GM12875 (cell line): ENCODE measurements around the gene ZNF664.

Experiments used
- H3K4me3 ChIP-seq: one replicate; pipeline ENCODE4 v1.5.1; 2011; ENCODE audit warnings: low read depth, low read length, control low read depth
- CTCF ChIP-seq: IDR thresholded peaks from 2 replicates; pipeline ENCODE4 v1.5.1; 2011; ENCODE audit warnings: low read depth, mild to moderate bottlenecking, control low read depth, inconsistent platforms, low read length, moderate library complexity, borderline replicate concordance; ENCODE audit not compliant: insufficient read depth

The ZNF664 gene

DNA sequence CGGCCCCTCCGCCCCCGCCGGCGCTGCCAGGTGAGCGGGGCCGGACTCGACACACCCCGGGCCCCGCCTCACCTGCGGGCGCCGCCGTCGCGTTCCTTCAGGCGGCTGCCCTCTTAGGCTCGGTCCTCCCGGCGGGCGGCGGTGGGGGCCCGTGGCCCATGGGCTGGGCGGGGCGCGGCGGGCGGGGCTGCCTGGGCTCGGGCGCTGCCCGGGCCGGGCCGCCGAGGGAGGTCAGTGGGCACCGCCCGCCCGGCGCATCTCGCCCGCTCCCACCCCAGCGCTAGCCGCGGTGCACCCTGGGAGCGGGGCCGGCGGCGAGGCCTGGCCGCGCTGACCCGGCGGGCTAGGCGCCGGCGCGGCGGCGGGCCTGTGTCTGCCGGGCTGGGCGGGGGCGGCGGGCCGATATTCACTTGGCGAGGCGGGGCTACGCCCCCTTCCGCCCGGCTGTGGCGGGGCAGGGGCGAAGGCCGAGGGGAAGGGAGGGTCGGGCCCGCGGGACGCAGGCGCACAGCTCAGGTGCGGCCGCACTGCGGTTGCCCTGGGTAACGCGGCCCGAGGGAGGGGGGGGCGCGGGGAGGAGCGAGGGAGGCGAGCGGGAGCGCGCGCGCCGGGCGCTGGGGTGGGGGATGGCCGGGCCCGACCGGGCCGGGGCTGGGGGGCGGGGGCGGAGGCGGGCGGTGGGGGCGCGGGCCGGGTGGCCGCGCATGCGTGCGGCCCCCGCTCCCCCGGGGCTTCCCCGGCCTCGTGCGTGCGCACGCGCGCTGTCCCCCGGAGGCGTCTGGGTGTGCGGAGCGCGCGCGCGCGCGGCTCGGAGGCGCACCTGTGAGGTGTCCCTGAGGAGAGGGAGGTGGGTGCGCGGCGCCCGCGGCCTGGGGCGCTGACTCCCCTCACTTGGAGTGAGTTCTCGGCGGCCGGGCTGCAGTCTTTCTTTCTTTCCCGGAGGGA lies at the start of gene ZNF664, which contains the start of gene CCDC92:
Gene ZNF664 (plus strand): TSS at position 759 of the 945 bp plus-strand sequence. CDS start 38,930 bp downstream, outside the sequence.
Gene CCDC92 (minus strand): TSS at position 375 of the 945 bp plus-strand sequence. CDS start 28,526 bp downstream, outside the sequence.
- TF ChIP-seq CTCF: peak; percentile 23; the same call in 1 of the 2 replicates
- peak within 1 kb of the TSS; percentile 84 for H3K4me3 ChIP-seq

- no peak for TF ChIP-seq CTCF
- H3K4me3 ChIP-seq: no peak overlapping the region
Measured at GRCh38 chr12:123923927-123924326, 49.1 kb upstream of the ZNF664 start.

- TF ChIP-seq CTCF: no peak
Measured at GRCh38 chr12:123924539-123924938, 48.5 kb upstream of the ZNF664 start.

GRCh38 chr12:123928274-123928865 lies 44.6 kb upstream of the ZNF664 start:
- no peak overlapping the region for H3K4me3 ChIP-seq
- no peak for TF ChIP-seq CTCF

More at GRCh38 chr12:123924539-123924938, 48.5 kb upstream of the ZNF664 start:
- no peak overlapping the region for H3K4me3 ChIP-seq

- no peak for TF ChIP-seq CTCF
- no peak overlapping the region for H3K4me3 ChIP-seq
Measured at GRCh38 chr12:123928897-123929296, 44.1 kb upstream of the ZNF664 start.

- no peak overlapping the region for H3K4me3 ChIP-seq
- TF ChIP-seq CTCF: no peak
Measured at GRCh38 chr12:123929946-123930583, 43.0 kb upstream of the ZNF664 start.
